Gastrocnemius medialis (tissue), 4 donors: ENCODE results near the gene B3GALT5. TPM values are rescaled to one million over a fixed set of nuclear protein-coding genes. Genes with fewer than 3 reads are reported as not detected.

Source experiments
- ATAC-seq, 2 donors: fragments of 150-250 bp; one replicate each; pipeline ENCODE4 v1.9.1; 2016
- DNase-seq, 2 donors: peaks; one replicate each; pipeline ENCODE4 v3.0.0-alpha.2; 2019
- H3K27ac ChIP-seq, 4 donors: fragments of 200-600 bp; sonication (generic); 1 replicate in 1 of 4; 2 replicates in 3 of 4; pipeline ENCODE4 v1.5.1; 2016 to 2018; ENCODE audit warnings: mild to moderate bottlenecking in 2 of 4, moderate library complexity in 1 of 4
- H3K27me3 ChIP-seq, 3 donors: fragments of 200-600 bp; sonication (generic) in 2 of 3; 1 replicate in 1 of 3; 2 replicates in 2 of 3; pipeline versions ENCODE4 v1.5.1 to v1.6.0; 2016 to 2019; ENCODE audit warnings: mild to moderate bottlenecking in 1 of 3, moderate library complexity in 1 of 3
- H3K36me3 ChIP-seq, 2 donors: fragments of 200-600 bp; sonication (generic) in 1 of 2; one replicate each; pipeline ENCODE4 v1.5.1; 2017 to 2018
- H3K4me1 ChIP-seq, 2 donors: fragments of 200-600 bp; sonication (generic) in 1 of 2; one replicate each; pipeline ENCODE4 v1.5.1; 2016 to 2017; ENCODE audit warnings: mild to moderate bottlenecking in 2 of 2
- H3K4me3 ChIP-seq, 4 donors: fragments of 200-600 bp; sonication (generic) in 3 of 4; 1 replicate in 1 of 4; 2 replicates in 3 of 4; pipeline ENCODE4 v1.5.1; 2016 to 2019; ENCODE audit warnings: mild to moderate bottlenecking in 2 of 4
- H3K9me3 ChIP-seq, 3 donors: fragments of 200-600 bp; sonication (generic) in 2 of 3; 1 replicate in 1 of 3; 2 replicates in 2 of 3; pipeline ENCODE4 v1.5.1; 2016 to 2019
- CTCF ChIP-seq, 5 experiments: fragments of 450-650 bp in 3 of 5; fragments of 200-600 bp in 2 of 5; sonication (generic) in 2 of 5; IDR thresholded peaks in 4 of 5; conservative IDR thresholded peaks in 1 of 5; 1 replicate in 4 of 5; 2 replicates in 1 of 5; pipeline ENCODE4 v1.5.1; 2016 to 2019; ENCODE audit warnings: antibody characterized with exemption in 5 of 5, mild to moderate bottlenecking in 3 of 5, moderate library complexity in 3 of 5
- POLR2A ChIP-seq, 2 donors: fragments of 450-650 bp; IDR thresholded peaks; one replicate each; pipeline ENCODE4 v1.6.1; 2017; ENCODE audit warnings: antibody characterized with exemption in 2 of 2, mild to moderate bottlenecking in 2 of 2, moderate library complexity in 2 of 2
- in situ Hi-C, 4 donors: fragments of 200-750 bp; cut with MboI; loops; one replicate each; pipeline versions ENCODE4 v1.15.0 to v1.8.0; 2017; ENCODE audit warnings: low sequenced_read_pairs in 4 of 4
- intact Hi-C: fragments of 100-400 bp; cut with DNase I; formaldehyde crosslinking; loops from one replicate; pipeline ENCODE4 v1.15.1; 2023; ENCODE audit warnings: low total_unique reads
- total RNA-seq, 4 donors: library from RNA; depleted of rRNA; stranded (reverse); fragments of >200 nt; gene quantifications; one replicate each; pipeline versions ENCODE4 v1.1.0 to v1.2.3, GENCODE V29; 2016

Gene B3GALT5
- total RNA-seq, 4 donors from 2014 or later = 0.02 to 1.3 TPM; not detected in 2

DNA sequence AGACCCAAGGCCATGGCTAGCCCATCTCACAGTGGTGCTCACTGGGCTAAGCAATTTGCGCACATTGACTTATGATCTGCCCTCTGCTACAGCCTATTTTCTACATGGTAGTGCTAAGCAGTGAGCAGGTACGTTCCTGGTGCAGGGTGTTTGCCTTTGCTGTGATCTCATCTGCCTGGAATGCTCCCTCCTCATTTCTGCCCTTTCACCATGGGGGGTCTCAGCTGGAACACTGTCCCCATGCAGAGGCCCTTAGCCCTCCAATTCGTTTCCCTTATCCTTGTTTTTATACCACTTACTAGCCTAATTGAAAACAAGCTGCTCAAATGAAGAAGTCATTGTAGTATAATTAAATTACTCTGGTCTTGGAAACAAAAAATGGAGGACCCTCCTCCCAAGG lies 2.0 kb upstream of the B3GALT5 start:
- ATAC-seq (no peak), DNase-seq (no peak)
- H3K36me3 ChIP-seq = no peaks in the 10 kb centered on the region
- H3K4me1 ChIP-seq = no peaks in the 10 kb centered on the region
- H3K4me3 ChIP-seq = no peak overlapping the region
- H3K27me3 ChIP-seq = peaks cover 20 to 40% (median 40%) of the 10 kb centered on the region in 3 donors
- in situ Hi-C loops (no loop called here), intact Hi-C loops (no loop called here)
- H3K9me3 ChIP-seq = no peaks in the 10 kb centered on the region
- TF ChIP-seq CTCF (IDR thresholded peaks at IDR 0.05 in 4 of 5, conservative IDR thresholded peaks at IDR 0.05 in 1 of 5) (no peak), POLR2A (IDR thresholded peaks at IDR 0.05) (no peak)
- no peak overlapping the region for H3K27ac ChIP-seq

- H3K4me1 ChIP-seq = no peaks in the 10 kb centered on the region
- intact Hi-C loops (no loop called here), in situ Hi-C loops (no loop called here)
- peaks cover 20 to 40% (median 40%) of the 10 kb centered on the region in 3 donors for H3K27me3 ChIP-seq
- ATAC-seq (no peak), DNase-seq (no peak)
- no peak overlapping the region for H3K4me3 ChIP-seq
- TF ChIP-seq POLR2A (IDR thresholded peaks at IDR 0.05) = no peak
- TF ChIP-seq CTCF (IDR thresholded peaks at IDR 0.05 in 4 of 5, conservative IDR thresholded peaks at IDR 0.05 in 1 of 5) = no peak
- no peaks in the 10 kb centered on the region for H3K9me3 ChIP-seq
- no peaks in the 10 kb centered on the region for H3K36me3 ChIP-seq
- H3K27ac ChIP-seq = no peak overlapping the region
Observed at GRCh38 chr21:39611551-39612190, 1.1 kb upstream of the B3GALT5 start.

GRCh38 chr21:39613041-39613934 lies 548 bp downstream of the B3GALT5 start:
- H3K4me3 ChIP-seq = peak overlapping the region in 1 of 4 donors; percentile 10
- TF ChIP-seq POLR2A (IDR thresholded peaks at IDR 0.05) = no peak
- no peak for TF ChIP-seq CTCF (IDR thresholded peaks at IDR 0.05 in 4 of 5, conservative IDR thresholded peaks at IDR 0.05 in 1 of 5)
- H3K9me3 ChIP-seq = no peaks in the 10 kb centered on the region
- ATAC-seq (no peak), DNase-seq (no peak)
- peaks cover 20 to 40% (median 40%) of the 10 kb centered on the region in 3 donors for H3K27me3 ChIP-seq
- H3K36me3 ChIP-seq = no peaks in the 10 kb centered on the region
- intact Hi-C loops (no loop called here), in situ Hi-C loops (no loop called here)
- no peaks in the 10 kb centered on the region for H3K4me1 ChIP-seq
- H3K27ac ChIP-seq = no peak overlapping the region

DNA sequence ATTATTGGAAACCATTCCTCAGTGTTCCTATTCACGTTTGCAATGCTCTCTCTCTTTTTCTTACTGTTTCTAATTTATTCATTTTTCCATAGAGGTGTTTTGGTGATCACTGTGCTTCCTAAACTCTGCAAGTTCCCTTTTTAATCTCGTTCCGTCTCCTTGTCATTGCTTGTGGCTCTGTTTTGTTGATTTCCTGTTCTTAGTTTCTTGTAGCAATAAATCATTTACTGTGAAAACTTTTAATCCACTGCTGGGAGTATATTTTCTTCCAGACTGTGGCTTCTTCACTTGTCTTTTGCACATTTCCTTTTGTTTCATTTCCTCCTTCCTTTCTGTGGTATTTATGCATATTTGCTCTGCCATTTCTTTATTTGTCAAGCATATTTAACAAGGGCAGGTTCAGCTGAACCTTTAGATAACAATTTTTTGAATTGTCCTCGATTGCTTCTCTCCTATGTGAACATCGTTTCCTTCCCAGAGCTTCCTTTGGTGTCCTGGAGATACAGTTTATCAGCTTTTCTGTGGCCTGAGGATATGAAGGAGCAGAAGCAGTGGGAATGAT lies 3.6 kb downstream of the B3GALT5 start:
- H3K4me1 ChIP-seq = no peaks in the 10 kb centered on the region
- no peaks in the 10 kb centered on the region for H3K9me3 ChIP-seq
- H3K27me3 ChIP-seq = peaks cover 20 to 38% (median 36%) of the 10 kb centered on the region in 3 donors
- H3K36me3 ChIP-seq = no peaks in the 10 kb centered on the region
- no peak overlapping the region for H3K27ac ChIP-seq
- ATAC-seq = no peak
- intact Hi-C loops = no loop called here
- no peak for DNase-seq
- in situ Hi-C loops = no loop called here
- no peak for TF ChIP-seq POLR2A (IDR thresholded peaks at IDR 0.05)
- TF ChIP-seq CTCF (IDR thresholded peaks at IDR 0.05 in 4 of 5, conservative IDR thresholded peaks at IDR 0.05 in 1 of 5) = no peak
- H3K4me3 ChIP-seq = no peak overlapping the region
